Ishikawa (cell line): ENCODE results near the gene NHS.

ENCODE experiments used
- CEBPB ChIP-seq: IDR thresholded peaks from 2 replicates; pipeline ENCODE4 v1.6.1; 2012
- CREB1 ChIP-seq: IDR thresholded peaks from 2 replicates; pipeline ENCODE4 v1.6.1; 2012; ENCODE audit warnings: low read depth
- EGR1 ChIP-seq: IDR thresholded peaks from 2 replicates; pipeline ENCODE4 v1.6.1; 2012
- FOXM1 ChIP-seq: IDR thresholded peaks from 2 replicates; pipeline ENCODE4 v1.6.1; 2012; ENCODE audit warnings: low read depth, borderline replicate concordance
- NFIC ChIP-seq: IDR thresholded peaks from 2 replicates; pipeline ENCODE4 v1.6.1; 2012
- RAD21 ChIP-seq: IDR thresholded peaks from 2 replicates; pipeline ENCODE4 v1.6.1; 2012; ENCODE audit warnings: low read depth
- TAF1 ChIP-seq: IDR thresholded peaks from 2 replicates; pipeline ENCODE4 v1.6.1; 2012; ENCODE audit warnings: low read depth, mild to moderate bottlenecking
- YY1 ChIP-seq: IDR thresholded peaks from 2 replicates; pipeline ENCODE4 v1.6.1; 2012; ENCODE audit warnings: low read depth
- TF ChIP-seq, protein P1 (sequence below): IDR thresholded peaks from 2 replicates; pipeline ENCODE4 v1.6.1; 2012
- TF ChIP-seq, protein P2 (sequence below): IDR thresholded peaks from 2 replicates; pipeline ENCODE4 v1.6.1; 2012; ENCODE audit warnings: low read depth, mild to moderate bottlenecking

- TF ChIP-seq, protein P1, sequence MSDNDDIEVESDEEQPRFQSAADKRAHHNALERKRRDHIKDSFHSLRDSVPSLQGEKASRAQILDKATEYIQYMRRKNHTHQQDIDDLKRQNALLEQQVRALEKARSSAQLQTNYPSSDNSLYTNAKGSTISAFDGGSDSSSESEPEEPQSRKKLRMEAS = no peak
- TF ChIP-seq, protein P2, sequence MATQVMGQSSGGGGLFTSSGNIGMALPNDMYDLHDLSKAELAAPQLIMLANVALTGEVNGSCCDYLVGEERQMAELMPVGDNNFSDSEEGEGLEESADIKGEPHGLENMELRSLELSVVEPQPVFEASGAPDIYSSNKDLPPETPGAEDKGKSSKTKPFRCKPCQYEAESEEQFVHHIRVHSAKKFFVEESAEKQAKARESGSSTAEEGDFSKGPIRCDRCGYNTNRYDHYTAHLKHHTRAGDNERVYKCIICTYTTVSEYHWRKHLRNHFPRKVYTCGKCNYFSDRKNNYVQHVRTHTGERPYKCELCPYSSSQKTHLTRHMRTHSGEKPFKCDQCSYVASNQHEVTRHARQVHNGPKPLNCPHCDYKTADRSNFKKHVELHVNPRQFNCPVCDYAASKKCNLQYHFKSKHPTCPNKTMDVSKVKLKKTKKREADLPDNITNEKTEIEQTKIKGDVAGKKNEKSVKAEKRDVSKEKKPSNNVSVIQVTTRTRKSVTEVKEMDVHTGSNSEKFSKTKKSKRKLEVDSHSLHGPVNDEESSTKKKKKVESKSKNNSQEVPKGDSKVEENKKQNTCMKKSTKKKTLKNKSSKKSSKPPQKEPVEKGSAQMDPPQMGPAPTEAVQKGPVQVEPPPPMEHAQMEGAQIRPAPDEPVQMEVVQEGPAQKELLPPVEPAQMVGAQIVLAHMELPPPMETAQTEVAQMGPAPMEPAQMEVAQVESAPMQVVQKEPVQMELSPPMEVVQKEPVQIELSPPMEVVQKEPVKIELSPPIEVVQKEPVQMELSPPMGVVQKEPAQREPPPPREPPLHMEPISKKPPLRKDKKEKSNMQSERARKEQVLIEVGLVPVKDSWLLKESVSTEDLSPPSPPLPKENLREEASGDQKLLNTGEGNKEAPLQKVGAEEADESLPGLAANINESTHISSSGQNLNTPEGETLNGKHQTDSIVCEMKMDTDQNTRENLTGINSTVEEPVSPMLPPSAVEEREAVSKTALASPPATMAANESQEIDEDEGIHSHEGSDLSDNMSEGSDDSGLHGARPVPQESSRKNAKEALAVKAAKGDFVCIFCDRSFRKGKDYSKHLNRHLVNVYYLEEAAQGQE = no peak
- no peak for TF ChIP-seq NFIC
- TF ChIP-seq FOXM1 = no peak
- TF ChIP-seq TAF1 = no peak
- TF ChIP-seq CREB1 = no peak
- TF ChIP-seq RAD21 = no peak
- no peak for TF ChIP-seq EGR1
- TF ChIP-seq CEBPB = no peak
- no peak for TF ChIP-seq YY1
These were observed 344.7 kb downstream of the NHS start for GRCh38 chrX:17719711-17720110.
